Stimulated activated CD4-positive, alpha-beta T cell treated with anti-CD3 and anti-CD28 coated beads, Interleukin-1b, Interleukin-23, amount 100 ng/mL, for 48 hours (primary cell): Measurements from ENCODE around the gene C22orf15.

ENCODE experiments used
- DNase-seq: peaks from one replicate; pipeline ENCODE4 v3.0.0-alpha.2; 2020

C22orf15 gene

GRCh38 chr22:23790819-23791737 is 28.3 kb downstream of the C22orf15 start:
- no peak for DNase-seq

GRCh38 chr22:23791738-23792645 is 29.2 kb downstream of the C22orf15 start:
- no peak for DNase-seq

- DNase-seq = no peak
Observed at GRCh38 chr22:23793326-23793725, 30.5 kb downstream of the C22orf15 start.

- no peak for DNase-seq
Observed at GRCh38 chr22:23796461-23796860, 33.7 kb downstream of the C22orf15 start.

GRCh38 chr22:23800297-23801237 is 37.8 kb downstream of the C22orf15 start:
- no peak for DNase-seq

- no peak for DNase-seq
Observed at GRCh38 chr22:23801238-23801821, 38.5 kb downstream of the C22orf15 start.

- DNase-seq = no peak
Observed at GRCh38 chr22:23801886-23802377, 39.1 kb downstream of the C22orf15 start.

GRCh38 chr22:23803001-23803819 is 40.4 kb downstream of the C22orf15 start:
- no peak for DNase-seq

- DNase-seq = no peak
Observed at GRCh38 chr22:23804781-23805291, 42.0 kb downstream of the C22orf15 start.

- DNase-seq = no peak
Observed at GRCh38 chr22:23806837-23807236, 44.0 kb downstream of the C22orf15 start.

GRCh38 chr22:23812378-23812777 is 49.6 kb downstream of the C22orf15 start:
- no peak for DNase-seq
